ENCODE measurements around the gene HRH2. TPM values are rescaled to one million over a fixed set of nuclear protein-coding genes. Genes with fewer than 3 reads are reported as not detected.

Gene HRH2
- total and polyA plus RNA-seq, 2 donors (not counting 1 experiment from before 2014, with no cell fraction given) = 0.03 TPM; not detected in 1

- Histone ChIP-seq H3K9me3 (ENCODE audit: control insufficient read depth, insufficient read depth, low read depth, low read length) (no peaks in the 10 kb centered on the region), H3K79me2 (ENCODE audit: control insufficient read depth, insufficient read depth, low read length) (no peaks in the 10 kb centered on the region), H3K4me1 (ENCODE audit: control insufficient read depth, extremely low read depth, insufficient read depth, low read length) (no peaks in the 10 kb centered on the region), H3K36me3 (ENCODE audit: control insufficient read depth, insufficient read depth, low read length) (no peaks in the 10 kb centered on the region), H3K9ac (ENCODE audit: insufficient read depth, low read length) (no peak overlapping the region), H3K4me3 (replicated peaks in 1 of 4; ENCODE audit: control extremely low read depth in 1 of 4, insufficient read depth in 1 of 4, low read depth in 3 of 4, low read length in 4 of 4) (no peak overlapping the region), H3K4me2 (ENCODE audit: extremely low read depth, insufficient read depth, low read length) (no peak overlapping the region), H2AFZ (ENCODE audit: low read length) (no peak overlapping the region), H3K27ac (ENCODE audit: insufficient read depth, low read length) (no peak overlapping the region), H4K20me1 (ENCODE audit: control insufficient read depth, extremely low read depth, insufficient read depth, low read length) (no peaks in the 10 kb centered on the region), H3K27me3 (ENCODE audit: control insufficient read depth, insufficient read depth, low read length) (no peaks in the 10 kb centered on the region)
- no peak for DNase-seq (ENCODE audit: low read depth in 2 of 2)
- TF ChIP-seq EZH2 (IDR thresholded peaks at IDR 0.05; ENCODE audit: low read length, missing control alignments) (no peak), CTCF (conservative IDR thresholded peaks at IDR 0.05 in 1 of 2, IDR thresholded peaks at IDR 0.05 in 1 of 2; ENCODE audit: low read depth in 1 of 2, low read length in 2 of 2) (no peak)
Measured at GRCh38 chr5:175692996-175693710, 35.3 kb downstream of the HRH2 start.

- Histone ChIP-seq H3K9me3 (ENCODE audit: control insufficient read depth, insufficient read depth, low read depth, low read length) (no peaks in the 10 kb centered on the region), H3K4me3 (replicated peaks in 1 of 4; ENCODE audit: control extremely low read depth in 1 of 4, insufficient read depth in 1 of 4, low read depth in 3 of 4, low read length in 4 of 4) (no peak overlapping the region), H3K27ac (ENCODE audit: insufficient read depth, low read length) (no peak overlapping the region), H3K4me2 (ENCODE audit: extremely low read depth, insufficient read depth, low read length) (no peak overlapping the region), H3K27me3 (ENCODE audit: control insufficient read depth, insufficient read depth, low read length) (no peaks in the 10 kb centered on the region), H4K20me1 (ENCODE audit: control insufficient read depth, extremely low read depth, insufficient read depth, low read length) (no peaks in the 10 kb centered on the region), H2AFZ (ENCODE audit: low read length) (no peak overlapping the region), H3K9ac (ENCODE audit: insufficient read depth, low read length) (no peak overlapping the region), H3K79me2 (ENCODE audit: control insufficient read depth, insufficient read depth, low read length) (no peaks in the 10 kb centered on the region), H3K4me1 (ENCODE audit: control insufficient read depth, extremely low read depth, insufficient read depth, low read length) (no peaks in the 10 kb centered on the region), H3K36me3 (ENCODE audit: control insufficient read depth, insufficient read depth, low read length) (no peaks in the 10 kb centered on the region)
- TF ChIP-seq CTCF (conservative IDR thresholded peaks at IDR 0.05 in 1 of 2, IDR thresholded peaks at IDR 0.05 in 1 of 2; ENCODE audit: low read depth in 1 of 2, low read length in 2 of 2) = no peak
- no peak for TF ChIP-seq EZH2 (IDR thresholded peaks at IDR 0.05; ENCODE audit: low read length, missing control alignments)
- no peak for DNase-seq (ENCODE audit: low read depth in 2 of 2)
Measured at GRCh38 chr5:175693741-175694140, 35.9 kb downstream of the HRH2 start.

GRCh38 chr5:175694371-175695160, 36.7 kb downstream of the HRH2 start:
- H3K36me3 ChIP-seq (ENCODE audit: control insufficient read depth, insufficient read depth, low read length) = no peaks in the 10 kb centered on the region
- H3K9ac ChIP-seq (ENCODE audit: insufficient read depth, low read length) = no peak overlapping the region
- H2AFZ ChIP-seq (ENCODE audit: low read length) = no peak overlapping the region
- no peaks in the 10 kb centered on the region for H3K79me2 ChIP-seq (ENCODE audit: control insufficient read depth, insufficient read depth, low read length)
- no peaks in the 10 kb centered on the region for H3K27me3 ChIP-seq (ENCODE audit: control insufficient read depth, insufficient read depth, low read length)
- H3K4me2 ChIP-seq (ENCODE audit: extremely low read depth, insufficient read depth, low read length) = no peak overlapping the region
- no peaks in the 10 kb centered on the region for H3K9me3 ChIP-seq (ENCODE audit: control insufficient read depth, insufficient read depth, low read depth, low read length)
- no peak overlapping the region for H3K27ac ChIP-seq (ENCODE audit: insufficient read depth, low read length)
- no peaks in the 10 kb centered on the region for H3K4me1 ChIP-seq (ENCODE audit: control insufficient read depth, extremely low read depth, insufficient read depth, low read length)
- H4K20me1 ChIP-seq (ENCODE audit: control insufficient read depth, extremely low read depth, insufficient read depth, low read length) = no peaks in the 10 kb centered on the region
- DNase-seq (ENCODE audit: low read depth in 2 of 2) = no peak
- no peak for TF ChIP-seq CTCF (conservative IDR thresholded peaks at IDR 0.05 in 1 of 2, IDR thresholded peaks at IDR 0.05 in 1 of 2; ENCODE audit: low read depth in 1 of 2, low read length in 2 of 2)
- TF ChIP-seq EZH2 (IDR thresholded peaks at IDR 0.05; ENCODE audit: low read length, missing control alignments) = no peak
- no peak overlapping the region for H3K4me3 ChIP-seq (replicated peaks in 1 of 4; ENCODE audit: control extremely low read depth in 1 of 4, insufficient read depth in 1 of 4, low read depth in 3 of 4, low read length in 4 of 4)

Measured in fibroblast of lung (primary cell).